PC-9 (cell line): Measurements from ENCODE around the gene RND3. TPM values are rescaled to one million over a fixed set of nuclear protein-coding genes. Genes with fewer than 3 reads are reported as not detected.

Experiments
- BruUV-seq: library from RNA; stranded (reverse); fragments of 400-500 nt; replicated peaks from 2 replicates; lab custom pipeline; 2021; lab: Mats Ljungman, UMichigan
- CTCF ChIA-PET: fragments of 300-600 bp; sonication (Branson Sonifier 250); formaldehyde crosslinking; loops from one replicate; lab custom pipeline; 2022; ENCODE audit warnings: antibody characterized with exemption; lab: Charles Lee
- POLR2A ChIA-PET: fragments of 300-600 bp; sonication (Branson Sonifier 250); formaldehyde crosslinking; loops from one replicate; lab custom pipeline; 2022; ENCODE audit warnings: antibody characterized with exemption; ENCODE audit not compliant: unreplicated experiment; lab: Charles Lee
- DNase-seq, 2 experiments: peaks; one replicate each; pipeline versions ENCODE4 v3.0.0 to v3.0.0-alpha.2; 2015 to 2022; ENCODE audit warnings: mixed read lengths in 1 of 2
- H2AFZ ChIP-seq: fragments of 200-600 bp; sonication (generic); 2 replicates; pipeline ENCODE4 v1.8.1; 2017; ENCODE audit warnings: antibody characterized with exemption
- H3F3A ChIP-seq: fragments of 200-600 bp; sonication (generic); 2 replicates; pipeline ENCODE4 v1.8.1; 2017; ENCODE audit warnings: antibody characterized with exemption, mild to moderate bottlenecking, low read depth; ENCODE audit not compliant: insufficient read depth
- H3K27ac ChIP-seq: fragments of 200-600 bp; sonication (generic); 2 replicates; pipeline ENCODE4 v1.6.1; 2016; ENCODE audit warnings: mixed run types
- H3K27me3 ChIP-seq: fragments of 200-600 bp; sonication (generic); 2 replicates; pipeline ENCODE4 v1.6.1; 2016; ENCODE audit warnings: low read depth, mixed run types; ENCODE audit not compliant: insufficient read depth
- H3K36me3 ChIP-seq: fragments of 200-600 bp; sonication (generic); 2 replicates; pipeline ENCODE4 v1.6.1; 2016; ENCODE audit warnings: low read depth, mixed run types
- H3K4me1 ChIP-seq: fragments of 200-600 bp; sonication (generic); replicated peaks from 2 replicates; pipeline ENCODE4 v1.6.1; 2016; ENCODE audit warnings: mixed run types; ENCODE audit not compliant: insufficient read depth
- H3K4me2 ChIP-seq: fragments of 200-600 bp; sonication (generic); 2 replicates; pipeline ENCODE4 v1.6.1; 2017; ENCODE audit warnings: mixed run types
- H3K4me3 ChIP-seq: fragments of 200-600 bp; sonication (generic); 2 replicates; pipeline ENCODE4 v1.6.1; 2016; ENCODE audit warnings: mixed run types
- H3K79me2 ChIP-seq: fragments of 200-600 bp; sonication (generic); 2 replicates; pipeline ENCODE4 v1.6.1; 2017; ENCODE audit warnings: low read depth, mixed run types
- H3K9me2 ChIP-seq: fragments of 200-600 bp; sonication (generic); 2 replicates; pipeline ENCODE4 v1.8.1; 2017; ENCODE audit warnings: mild to moderate bottlenecking; ENCODE audit not compliant: insufficient read depth
- H3K9me3 ChIP-seq: fragments of 200-600 bp; sonication (generic); 2 replicates; pipeline ENCODE4 v1.8.1; 2016; ENCODE audit warnings: low read depth; ENCODE audit not compliant: insufficient read depth
- H4K20me1 ChIP-seq: fragments of 200-600 bp; sonication (generic); 2 replicates; pipeline ENCODE4 v1.8.1; 2017; ENCODE audit not compliant: insufficient read depth
- CTCF ChIP-seq: fragments of 200-600 bp; sonication (generic); conservative IDR thresholded peaks from 2 replicates; pipeline ENCODE4 v1.6.1; 2017; ENCODE audit warnings: mixed run types, antibody characterized with exemption, mild to moderate bottlenecking, moderate library complexity
- EZH2 ChIP-seq: fragments of 200-600 bp; sonication (generic); IDR thresholded peaks from 2 replicates; pipeline ENCODE4 v1.8.0; 2017; ENCODE audit warnings: antibody characterized with exemption, low read depth
- intact Hi-C: fragments of 100-400 bp; cut with micrococcal nuclease; formaldehyde crosslinking; loops from one replicate; pipeline ENCODE4 v1.10.0; 2022; ENCODE audit not compliant: unreplicated experiment
- total RNA-seq: library from RNA; stranded (reverse); gene quantifications from 2 replicates; pipeline ENCODE4 v1.2.3, GENCODE V29; 2021

The RND3 gene
- total RNA-seq, 1 experiment from 2014 or later: 72.9 TPM

GRCh38 chr2:150528861-150529801, 41.7 kb upstream of the RND3 start:
- ChIA-PET POLR2A (interaction anchor here (0.6 to 0.8 kb wide), 3 partner anchors 55 to 538 kb away, joined by 5 to 10 read pairs (median 6); no protein-coding TSS in a partner anchor), CTCF (interaction anchor here (0.6 kb wide), 2 partner anchors 14 to 1498 kb away, joined by 3 to 4 read pairs; no protein-coding TSS in a partner anchor)
- peak overlapping the region; percentile 33; the same call in 1 of the 2 replicates for H3K4me3 ChIP-seq
- peaks cover 21% of the 10 kb centered on the region for H3F3A ChIP-seq
- no TSS peak for BruUV-seq
- TF ChIP-seq EZH2: no peak
- no peak for TF ChIP-seq CTCF
- DNase-seq: peak in 1 of 2 experiments; percentile 91
- H3K36me3 ChIP-seq: no peaks in the 10 kb centered on the region
- no peaks in the 10 kb centered on the region for H4K20me1 ChIP-seq
- H3K79me2 ChIP-seq: no peaks in the 10 kb centered on the region
- peaks cover 51% of the 10 kb centered on the region for H3K4me1 ChIP-seq
- H3K9me2 ChIP-seq: no peaks in the 10 kb centered on the region
- H3K27ac ChIP-seq: peak overlapping the region; percentile 95
- intact Hi-C loops: loop anchor here (5.0 kb wide), 3 partner anchors 387 to 932 kb away; no protein-coding TSS in a partner anchor
- peak overlapping the region; percentile 69 for H2AFZ ChIP-seq
- H3K27me3 ChIP-seq: no peaks in the 10 kb centered on the region
- H3K9me3 ChIP-seq: 0 out of 2 replicates have a peak, but pooled peaks cover 3% of the 10 kb centered on the region
- peak overlapping the region; percentile 62 for H3K4me2 ChIP-seq

GRCh38 chr2:150526827-150527226, 39.4 kb upstream of the RND3 start:
- Histone ChIP-seq H4K20me1 (no peaks in the 10 kb centered on the region), H3K9me3 (0 out of 2 replicates have a peak, but pooled peaks cover 2% of the 10 kb centered on the region), H3K4me2 (peak overlapping the region; percentile 62), H3F3A (peaks cover 21% of the 10 kb centered on the region), H3K9me2 (no peaks in the 10 kb centered on the region), H3K79me2 (no peaks in the 10 kb centered on the region), H3K4me1 (peaks cover 51% of the 10 kb centered on the region), H3K36me3 (no peaks in the 10 kb centered on the region), H2AFZ (no peak overlapping the region), H3K27me3 (no peaks in the 10 kb centered on the region), H3K4me3 (no peak overlapping the region), H3K27ac (peak overlapping the region; percentile 87)
- ChIA-PET POLR2A (interaction anchor here (0.6 kb wide), 1 partner anchor 384 kb away, joined by 3 read pairs; no protein-coding TSS in a partner anchor), CTCF (no interaction called here)
- BruUV-seq: no TSS peak
- intact Hi-C loops: loop anchor here (1.0 to 5.0 kb wide), 10 partner anchors 40 to 1458 kb away; partner anchors contain the start of gene RND3
- DNase-seq: peak; percentile 66 to 96
- no peak for TF ChIP-seq EZH2
- TF ChIP-seq CTCF: no peak

- peaks cover 21% of the 10 kb centered on the region for H3F3A ChIP-seq
- peak overlapping the region; percentile 62 for H3K4me2 ChIP-seq
- no peaks in the 10 kb centered on the region for H3K9me3 ChIP-seq
- TF ChIP-seq EZH2 (no peak), CTCF (no peak)
- peak overlapping the region; percentile 80 for H3K27ac ChIP-seq
- no peaks in the 10 kb centered on the region for H3K79me2 ChIP-seq
- POLR2A ChIA-PET: interaction anchor here (0.5 to 0.9 kb wide), 2 partner anchors 48 to 121 kb away, joined by 13 to 19 read pairs; no protein-coding TSS in a partner anchor
- peak in 1 of 2 experiments; percentile 72 for DNase-seq
- H3K27me3 ChIP-seq: no peaks in the 10 kb centered on the region
- no peak overlapping the region for H2AFZ ChIP-seq
- H4K20me1 ChIP-seq: no peaks in the 10 kb centered on the region
- BruUV-seq: no TSS peak
- intact Hi-C loops: loop anchor here (2.0 to 5.0 kb wide), 8 partner anchors 61 to 1457 kb away; no protein-coding TSS in a partner anchor
- H3K4me3 ChIP-seq: no peak overlapping the region
- no peaks in the 10 kb centered on the region for H3K9me2 ChIP-seq
- peaks cover 51% of the 10 kb centered on the region for H3K4me1 ChIP-seq
- CTCF ChIA-PET: no interaction called here
- no peaks in the 10 kb centered on the region for H3K36me3 ChIP-seq
Measured at GRCh38 chr2:150526006-150526405, 38.5 kb upstream of the RND3 start.
